ENCODE results near the gene LMNTD1.
"Not testable (repeated sequence)": the region's sequence is repeated elsewhere in the genome, so short reads cannot be mapped to it uniquely, and the experiment has no call there.

LMNTD1 gene

GRCh38 chr12:25553098-25553497 is at the start of gene LMNTD1:
Gene LMNTD1, minus strand, starts transcription at chr12:25553283. Its CDS starts 324 bp downstream, at chr12:25552959.
- no peak within 1 kb of the TSS for H3K4me3 ChIP-seq
- no peaks in the 10 kb centered on the region for H4K20me1 ChIP-seq
- peaks cover 0 to 4% (median 0%) of the 10 kb centered on the region in 11 experiments; a peak in 3 of 22 replicates for H3K27me3 ChIP-seq
- H3K27ac ChIP-seq, result no peak within 1 kb of the TSS
- no peak within 1 kb of the TSS; a peak in 1 of 22 replicates for H3K4me2 ChIP-seq
- no peaks in the 10 kb centered on the region for H3K36me3 ChIP-seq
- peaks cover 0 to 12% (median 0%) of the 10 kb centered on the region in 10 experiments; a peak in 3 of 20 replicates for H3K4me1 ChIP-seq
- no peak within 1 kb of the TSS for H3K9ac ChIP-seq
- no peaks in the 10 kb centered on the region for H3K9me3 ChIP-seq (replicated peaks in 1 of 11)
- no peak for TF ChIP-seq Cebpa-rat (IDR thresholded peaks at IDR 0.05)

GRCh38 chr12:25598956-25599355 is 45.9 kb upstream of the LMNTD1 start:
- peaks cover 0 to 19% (median 4%) of the 10 kb centered on the region in 11 experiments; a peak in 9 of 22 replicates for H3K9me3 ChIP-seq (replicated peaks in 1 of 11)
- no peak for TF ChIP-seq Cebpa-rat (IDR thresholded peaks at IDR 0.05)
- no peaks in the 10 kb centered on the region for H3K36me3 ChIP-seq
- no peaks in the 10 kb centered on the region for H4K20me1 ChIP-seq
- H3K4me2 ChIP-seq, result no peak overlapping the region
- no peak overlapping the region for H3K4me3 ChIP-seq
- H3K27ac ChIP-seq, result no peak overlapping the region
- H3K4me1 ChIP-seq, result no peaks in the 10 kb centered on the region
- H3K9ac ChIP-seq, result no peak overlapping the region
- H3K27me3 ChIP-seq, result no peaks in the 10 kb centered on the region

- not testable (repeated sequence) for H3K4me2 ChIP-seq, H3K27me3 ChIP-seq, H3K4me3 ChIP-seq, H3K27ac ChIP-seq, H3K9ac ChIP-seq, H4K20me1 ChIP-seq, H3K4me1 ChIP-seq, H3K36me3 ChIP-seq
- H3K9me3 ChIP-seq (replicated peaks in 1 of 11), result peaks cover 0 to 19% (median 10%) of the 10 kb centered on the region in 11 experiments; a peak in 14 of 22 replicates
These were observed 42.4 kb upstream of the LMNTD1 start for GRCh38 chr12:25595496-25595895.

- Histone ChIP-seq H3K9ac (no peak overlapping the region), H3K4me3 (no peak overlapping the region), H3K4me2 (no peak overlapping the region), H3K27ac (no peak overlapping the region), H3K4me1 (no peaks in the 10 kb centered on the region), H3K9me3 (replicated peaks in 1 of 11) (peaks cover 0 to 13% (median 7%) of the 10 kb centered on the region in 11 experiments; a peak in 11 of 22 replicates), H4K20me1 (no peaks in the 10 kb centered on the region), H3K36me3 (no peaks in the 10 kb centered on the region), H3K27me3 (no peaks in the 10 kb centered on the region)
- no peak for TF ChIP-seq Cebpa-rat (IDR thresholded peaks at IDR 0.05)
These were observed 41.3 kb upstream of the LMNTD1 start for GRCh38 chr12:25594376-25594775.

GRCh38 chr12:25592725-25593495 is 39.8 kb upstream of the LMNTD1 start:
- TF ChIP-seq Cebpa-rat (IDR thresholded peaks at IDR 0.05), result no peak
- H3K27me3 ChIP-seq, result no peaks in the 10 kb centered on the region
- no peaks in the 10 kb centered on the region for H4K20me1 ChIP-seq
- H3K4me3 ChIP-seq, result no peak overlapping the region
- H3K4me2 ChIP-seq, result no peak overlapping the region
- no peaks in the 10 kb centered on the region for H3K4me1 ChIP-seq
- H3K9me3 ChIP-seq (replicated peaks in 1 of 11), result peaks cover 0 to 14% (median 4%) of the 10 kb centered on the region in 11 experiments; a peak in 9 of 22 replicates
- H3K36me3 ChIP-seq, result no peaks in the 10 kb centered on the region
- no peak overlapping the region for H3K27ac ChIP-seq
- no peak overlapping the region for H3K9ac ChIP-seq

GRCh38 chr12:25591144-25591543 is 38.1 kb upstream of the LMNTD1 start:
- Histone ChIP-seq H3K4me3 (no peak overlapping the region), H3K27ac (no peak overlapping the region), H3K4me1 (no peaks in the 10 kb centered on the region), H3K27me3 (no peaks in the 10 kb centered on the region), H4K20me1 (no peaks in the 10 kb centered on the region), H3K9ac (no peak overlapping the region), H3K9me3 (replicated peaks in 1 of 11) (peaks cover 0 to 29% (median 13%) of the 10 kb centered on the region in 11 experiments; a peak in 13 of 22 replicates), H3K36me3 (no peaks in the 10 kb centered on the region), H3K4me2 (no peak overlapping the region)
- no peak for TF ChIP-seq Cebpa-rat (IDR thresholded peaks at IDR 0.05)

- TF ChIP-seq Cebpa-rat (IDR thresholded peaks at IDR 0.05), result no peak
- no peaks in the 10 kb centered on the region for H3K27me3 ChIP-seq
- peaks cover 0 to 29% (median 13%) of the 10 kb centered on the region in 11 experiments; a peak in 13 of 22 replicates for H3K9me3 ChIP-seq (replicated peaks in 1 of 11)
- H3K4me2 ChIP-seq, result no peak overlapping the region
- H3K27ac ChIP-seq, result no peak overlapping the region
- H3K9ac ChIP-seq, result no peak overlapping the region
- H3K36me3 ChIP-seq, result no peaks in the 10 kb centered on the region
- no peaks in the 10 kb centered on the region for H4K20me1 ChIP-seq
- H3K4me1 ChIP-seq, result no peaks in the 10 kb centered on the region
- H3K4me3 ChIP-seq, result no peak overlapping the region
These were observed 37.1 kb upstream of the LMNTD1 start for GRCh38 chr12:25590011-25590721.

GRCh38 chr12:25587346-25587745 is 34.3 kb upstream of the LMNTD1 start:
- Histone ChIP-seq H3K36me3 (no peaks in the 10 kb centered on the region), H3K4me1 (no peaks in the 10 kb centered on the region), H3K4me3 (no peak overlapping the region), H3K9me3 (replicated peaks in 1 of 11) (peaks cover 0 to 21% (median 8%) of the 10 kb centered on the region in 11 experiments; a peak in 12 of 22 replicates), H3K27ac (no peak overlapping the region), H3K27me3 (no peaks in the 10 kb centered on the region), H3K9ac (no peak overlapping the region), H3K4me2 (no peak overlapping the region), H4K20me1 (no peaks in the 10 kb centered on the region)
- no peak for TF ChIP-seq Cebpa-rat (IDR thresholded peaks at IDR 0.05)

GRCh38 chr12:25585662-25586061 is 32.6 kb upstream of the LMNTD1 start:
- H3K9ac ChIP-seq, result no peak overlapping the region
- H3K9me3 ChIP-seq (replicated peaks in 1 of 11), result peaks cover 0 to 21% (median 6%) of the 10 kb centered on the region in 11 experiments; a peak in 10 of 22 replicates
- H4K20me1 ChIP-seq, result no peaks in the 10 kb centered on the region
- no peak overlapping the region for H3K4me2 ChIP-seq
- H3K27me3 ChIP-seq, result no peaks in the 10 kb centered on the region
- H3K4me1 ChIP-seq, result no peaks in the 10 kb centered on the region
- no peak for TF ChIP-seq Cebpa-rat (IDR thresholded peaks at IDR 0.05)
- H3K27ac ChIP-seq, result no peak overlapping the region
- H3K4me3 ChIP-seq, result no peak overlapping the region
- H3K36me3 ChIP-seq, result no peaks in the 10 kb centered on the region
